Duodenal mucosa (tissue), 2 donors: ENCODE results near the gene VWA7.

Experiments used
- H3K27ac ChIP-seq: one replicate; pipeline ENCODE4 v1.7.0; 2013; ENCODE audit warnings: low read depth, low read length
- H3K27me3 ChIP-seq, 2 donors: one replicate each; pipeline ENCODE4 v1.7.0; 2013; ENCODE audit warnings: low read length in 2 of 2, control low read depth in 1 of 2; ENCODE audit not compliant: insufficient read depth in 2 of 2, control insufficient read depth in 1 of 2
- H3K36me3 ChIP-seq, 2 donors: one replicate each; pipeline ENCODE4 v1.7.0; 2013; ENCODE audit warnings: low read length in 2 of 2, control low read depth in 1 of 2; ENCODE audit not compliant: insufficient read depth in 2 of 2, control insufficient read depth in 1 of 2
- H3K4me1 ChIP-seq, 2 donors: one replicate each; pipeline ENCODE4 v1.7.0; 2013; ENCODE audit warnings: low read length in 2 of 2, control low read depth in 1 of 2; ENCODE audit not compliant: insufficient read depth in 2 of 2, control insufficient read depth in 1 of 2
- H3K4me3 ChIP-seq, 2 donors: one replicate each; pipeline ENCODE4 v1.7.0; 2013; ENCODE audit warnings: low read length in 2 of 2, low read depth in 1 of 2
- H3K9ac ChIP-seq, 2 donors: one replicate each; pipeline ENCODE4 v1.7.0; 2013; ENCODE audit warnings: low read length in 2 of 2, low read depth in 1 of 2
- H3K9me3 ChIP-seq, 2 donors: one replicate each; pipeline ENCODE4 v1.7.0; 2013; ENCODE audit warnings: low read length in 2 of 2, control low read depth in 1 of 2; ENCODE audit not compliant: control insufficient read depth in 1 of 2

The VWA7 gene

DNA sequence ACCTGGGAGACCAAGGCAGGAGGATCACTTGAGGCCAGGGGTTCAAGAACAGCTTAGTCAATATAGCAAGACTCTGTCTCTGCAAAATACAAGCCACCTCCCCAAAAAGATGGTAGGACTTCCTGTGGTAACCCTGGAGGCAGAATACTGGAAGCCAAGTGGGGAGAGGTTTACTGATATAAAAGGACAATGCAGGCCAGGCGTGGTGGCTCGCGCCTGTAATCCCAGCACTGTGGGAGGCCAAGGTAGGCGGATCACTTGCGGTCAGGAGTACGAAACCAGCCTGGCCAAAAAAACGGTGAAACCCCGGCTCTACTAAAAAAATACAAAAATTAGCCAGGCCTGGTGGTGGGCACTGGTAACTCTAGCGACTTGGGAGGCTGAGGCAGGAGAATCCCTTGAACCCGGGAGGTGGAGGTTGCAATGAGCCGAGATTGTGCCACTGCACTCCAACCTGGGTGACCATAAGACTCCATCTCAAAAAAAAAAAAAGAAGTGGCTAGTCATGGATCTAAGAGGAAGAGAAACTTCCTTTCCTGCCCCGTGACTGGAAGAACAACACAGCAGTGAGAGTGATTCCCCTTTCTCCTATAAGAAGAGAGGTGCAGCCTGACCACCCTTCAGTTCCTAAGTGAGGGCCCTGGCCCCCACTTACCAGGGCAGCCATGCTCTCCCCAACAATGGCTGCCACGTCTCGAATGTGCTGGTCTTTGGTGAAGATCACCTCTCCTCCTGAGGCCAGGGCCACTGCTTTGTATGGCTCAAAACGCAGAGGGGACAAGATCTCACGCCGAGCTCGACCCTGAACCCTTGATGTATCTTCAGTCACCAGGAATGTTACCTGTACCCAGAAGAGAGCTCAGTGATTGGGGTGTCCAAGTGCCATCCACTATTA, 8.5 kb downstream of the VWA7 start:
- H3K4me1 ChIP-seq = peaks cover 11 to 35% of the 10 kb centered on the region in 2 donors
- no peak overlapping the region for H3K27ac ChIP-seq
- H3K9ac ChIP-seq = no peak overlapping the region
- H3K36me3 ChIP-seq = peaks cover 0 to 3% of the 10 kb centered on the region in 2 donors
- no peaks in the 10 kb centered on the region for H3K27me3 ChIP-seq
- no peak overlapping the region for H3K4me3 ChIP-seq
- H3K9me3 ChIP-seq = no peaks in the 10 kb centered on the region

DNA sequence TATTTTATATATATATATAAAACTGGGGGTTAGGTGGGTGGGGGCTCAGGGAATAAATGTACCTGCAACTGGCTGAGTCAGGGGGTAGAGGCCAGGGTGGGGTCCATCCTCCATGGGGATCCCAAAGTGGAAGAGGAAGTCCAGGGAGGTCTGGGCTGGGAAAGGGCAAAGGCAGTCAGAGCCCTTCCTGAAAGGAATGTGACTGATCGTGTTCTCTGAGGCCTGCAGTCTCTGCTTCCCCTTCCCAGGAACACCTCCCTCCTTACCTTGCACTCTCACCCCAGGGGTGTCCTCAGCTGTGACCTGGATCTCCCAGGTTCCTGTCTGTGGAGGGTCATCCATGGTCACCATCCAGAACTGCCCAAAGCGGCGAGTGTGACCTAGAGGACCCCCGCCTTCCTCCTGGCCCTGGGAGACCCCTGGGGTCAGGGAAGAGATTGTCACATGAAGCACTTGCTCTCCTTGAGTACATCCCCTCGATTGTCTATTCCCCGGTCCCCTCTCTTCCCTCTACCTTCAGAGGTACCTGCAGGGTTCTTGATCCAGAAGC, 10.0 kb downstream of the VWA7 start:
- peaks cover 21 to 35% of the 10 kb centered on the region in 2 donors for H3K4me1 ChIP-seq
- H3K9me3 ChIP-seq = no peaks in the 10 kb centered on the region
- H3K27me3 ChIP-seq = no peaks in the 10 kb centered on the region
- no peak overlapping the region for H3K4me3 ChIP-seq
- no peak overlapping the region for H3K27ac ChIP-seq
- peaks cover 0 to 7% of the 10 kb centered on the region in 2 donors for H3K36me3 ChIP-seq
- peak overlapping the region in 1 of 2 donors; percentile 10 for H3K9ac ChIP-seq

DNA sequence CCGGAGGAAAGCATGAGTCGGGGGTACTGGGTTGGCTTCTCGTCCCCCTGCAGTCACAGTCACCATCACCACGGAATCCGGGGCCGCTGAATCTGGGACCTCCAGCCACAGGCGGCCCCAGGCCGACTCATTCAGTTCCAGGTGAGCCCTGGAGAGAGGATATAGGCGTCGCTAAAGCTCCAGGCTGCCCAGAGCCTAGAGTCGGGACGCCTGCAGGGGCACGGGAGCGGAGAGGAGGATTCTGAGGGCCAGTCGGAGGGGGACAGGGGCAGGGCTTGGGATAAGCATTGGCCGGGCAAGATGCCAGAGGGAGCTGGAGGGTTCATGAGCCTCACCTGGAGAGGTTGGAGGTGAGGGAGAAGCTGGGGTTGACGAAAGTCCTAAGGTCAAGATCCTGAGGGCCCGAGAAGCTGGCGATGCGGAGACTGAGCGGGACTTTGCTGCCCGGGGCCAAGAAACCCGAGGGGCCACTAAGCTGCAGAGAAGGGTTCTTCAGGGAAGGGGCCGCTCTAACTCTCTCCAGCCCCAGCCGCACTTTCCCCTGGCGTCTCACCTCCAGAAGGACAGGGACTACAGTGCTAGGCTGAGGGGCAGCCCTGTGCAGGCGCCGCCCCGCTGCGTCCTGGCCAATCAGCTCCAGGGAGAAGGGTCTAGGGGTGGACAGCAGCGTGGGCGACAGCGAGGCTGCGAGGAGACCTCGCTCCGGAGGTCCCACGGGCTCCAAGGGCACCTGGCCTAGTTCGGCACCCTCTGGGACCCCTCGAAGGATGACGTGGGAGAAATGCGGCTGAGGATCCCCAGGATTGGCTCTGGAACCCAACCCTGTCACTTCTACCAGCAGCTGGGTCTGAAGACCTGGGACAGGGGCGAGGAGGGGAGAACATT, 11.0 kb downstream of the VWA7 start:
- Histone ChIP-seq H3K9ac (peak overlapping the region; percentile 47 to 77), H3K4me1 (peaks cover 29 to 40% of the 10 kb centered on the region in 2 donors), H3K27me3 (no peaks in the 10 kb centered on the region), H3K9me3 (no peaks in the 10 kb centered on the region), H3K36me3 (peaks cover 0 to 14% of the 10 kb centered on the region in 2 donors), H3K27ac (no peak overlapping the region), H3K4me3 (peak overlapping the region; percentile 41 to 65)

GRCh38 chr6:31765559-31765909, 11.6 kb downstream of the VWA7 start:
- Histone ChIP-seq H3K9ac (peak overlapping the region; percentile 47 to 77), H3K9me3 (no peaks in the 10 kb centered on the region), H3K27ac (no peak overlapping the region), H3K4me3 (peak overlapping the region; percentile 41 to 65), H3K36me3 (peaks cover 0 to 14% of the 10 kb centered on the region in 2 donors), H3K4me1 (peaks cover 35 to 45% of the 10 kb centered on the region in 2 donors), H3K27me3 (no peaks in the 10 kb centered on the region)

DNA sequence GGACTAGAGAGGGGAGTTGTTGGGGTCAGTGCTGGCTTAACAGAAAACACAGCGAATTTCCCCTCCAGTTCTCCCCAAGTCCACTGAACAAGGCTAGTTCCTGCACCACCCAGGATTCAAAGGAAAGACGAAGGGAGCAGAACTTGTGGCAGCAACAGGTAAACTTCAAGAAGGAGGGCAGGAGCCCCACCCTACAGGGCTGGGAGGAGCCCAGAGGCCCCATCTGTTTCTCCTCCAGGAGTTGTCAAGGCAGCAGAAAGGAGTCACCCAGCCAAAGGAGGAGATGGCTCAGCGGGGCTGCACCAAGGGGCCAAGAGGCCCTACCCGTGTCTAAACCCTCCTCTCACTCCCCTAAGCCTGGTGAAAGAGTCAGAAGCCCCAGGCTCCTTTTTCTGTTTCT, 12.9 kb downstream of the VWA7 start:
- H3K9me3 ChIP-seq = no peaks in the 10 kb centered on the region
- no peaks in the 10 kb centered on the region for H3K27me3 ChIP-seq
- H3K9ac ChIP-seq = no peak overlapping the region
- H3K4me3 ChIP-seq = no peak overlapping the region
- H3K4me1 ChIP-seq = peaks cover 41 to 47% of the 10 kb centered on the region in 2 donors
- H3K27ac ChIP-seq = no peak overlapping the region
- peaks cover 0 to 16% of the 10 kb centered on the region in 2 donors for H3K36me3 ChIP-seq

- Histone ChIP-seq H3K4me1 (peaks cover 41 to 47% of the 10 kb centered on the region in 2 donors), H3K27ac (no peak overlapping the region), H3K36me3 (peaks cover 0 to 20% of the 10 kb centered on the region in 2 donors), H3K27me3 (no peaks in the 10 kb centered on the region), H3K9ac (peak overlapping the region in 1 of 2 donors; percentile 16), H3K9me3 (no peaks in the 10 kb centered on the region), H3K4me3 (no peak overlapping the region)
Observed at GRCh38 chr6:31763619-31763940, 13.5 kb downstream of the VWA7 start.

GRCh38 chr6:31762878-31763618, 14.1 kb downstream of the VWA7 start:
- Histone ChIP-seq H3K9ac (peak overlapping the region in 1 of 2 donors; percentile 16), H3K27ac (no peak overlapping the region), H3K27me3 (no peaks in the 10 kb centered on the region), H3K4me3 (no peak overlapping the region), H3K36me3 (peaks cover 0 to 24% of the 10 kb centered on the region in 2 donors), H3K4me1 (peaks cover 41 to 47% of the 10 kb centered on the region in 2 donors), H3K9me3 (no peaks in the 10 kb centered on the region)

DNA sequence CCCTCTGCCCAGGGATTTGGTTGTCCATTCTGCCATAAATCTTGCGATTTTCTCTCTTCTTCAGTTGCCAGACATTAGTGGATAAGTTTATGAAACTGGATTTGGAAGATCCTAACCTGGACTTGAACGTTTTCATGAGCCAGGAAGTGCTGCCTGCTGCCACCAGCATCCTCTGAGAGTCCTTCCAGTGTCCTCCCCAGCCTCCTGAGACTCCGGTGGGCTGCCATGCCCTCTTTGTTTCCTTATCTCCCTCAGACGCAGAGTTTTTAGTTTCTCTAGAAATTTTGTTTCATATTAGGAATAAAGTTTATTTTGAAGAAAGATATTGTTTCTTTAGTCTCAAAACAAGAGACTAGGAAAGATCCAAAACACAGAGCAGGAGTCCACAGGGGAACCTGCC, 14.8 kb downstream of the VWA7 start, which contains the start of gene SAPCD1:
TSS of gene SAPCD1 (plus strand) at position 301 of the 400 bp plus-strand sequence. CDS start 399 bp downstream, outside the sequence.
- Histone ChIP-seq H3K9me3 (no peaks in the 10 kb centered on the region), H3K36me3 (peaks cover 0 to 24% of the 10 kb centered on the region in 2 donors), H3K4me1 (peaks cover 41 to 47% of the 10 kb centered on the region in 2 donors), H3K4me3 (no peak within 1 kb of the TSS), H3K27ac (no peak within 1 kb of the TSS), H3K9ac (peak within 1 kb of the TSS; percentile 33 to 35), H3K27me3 (no peaks in the 10 kb centered on the region)

- Histone ChIP-seq H3K27ac (no peak overlapping the region), H3K4me3 (no peak overlapping the region), H3K9ac (peak overlapping the region; percentile 33 to 35), H3K9me3 (no peaks in the 10 kb centered on the region), H3K27me3 (no peaks in the 10 kb centered on the region), H3K4me1 (peaks cover 37 to 40% of the 10 kb centered on the region in 2 donors), H3K36me3 (peaks cover 0 to 24% of the 10 kb centered on the region in 2 donors)
Observed at GRCh38 chr6:31761343-31761742, 15.8 kb downstream of the VWA7 start.
